Testis (tissue), 2 donors: Measurements from ENCODE around the gene NDUFA8.

Experiments
- CTCF ChIP-seq, 3 experiments: fragments of 450-650 bp in 2 of 3; fragments of 200-600 bp in 1 of 3; sonication (generic) in 1 of 3; IDR thresholded peaks; one replicate each; pipeline ENCODE4 v1.5.1; 2016 to 2019; ENCODE audit warnings: antibody characterized with exemption in 3 of 3, mild to moderate bottlenecking in 2 of 3, moderate library complexity in 1 of 3
- POLR2A ChIP-seq: fragments of 450-650 bp; IDR thresholded peaks from one replicate; pipeline ENCODE4 v1.6.1; 2017; ENCODE audit warnings: antibody characterized with exemption, mild to moderate bottlenecking, moderate library complexity

- TF ChIP-seq CTCF (IDR thresholded peaks at IDR 0.05) (no peak), POLR2A (no peak)
These were observed 38.3 kb upstream of the NDUFA8 start for GRCh38 chr9:122197882-122198281.
